Kidney epithelial cell (primary cell): ENCODE results near the gene SMAD7. TPM values are rescaled to one million over a fixed set of nuclear protein-coding genes. Genes with fewer than 3 reads are reported as not detected.

Source experiments
- DNase-seq: peaks from one replicate; pipeline ENCODE4 v3.0.0-alpha.2; 2010; ENCODE audit warnings: low read depth
- H3K27me3 ChIP-seq: 2 replicates; pipeline ENCODE4 v1.6.0; 2011; ENCODE audit warnings: low read length; ENCODE audit not compliant: control insufficient read depth, insufficient read depth
- H3K36me3 ChIP-seq: 2 replicates; pipeline ENCODE4 v1.5.1; 2011; ENCODE audit warnings: low read length; ENCODE audit not compliant: control insufficient read depth, insufficient read depth
- H3K4me3 ChIP-seq: 2 replicates; pipeline ENCODE4 v1.5.1; 2011; ENCODE audit warnings: low read depth, mild to moderate bottlenecking, control low read depth, low read length
- CTCF ChIP-seq: IDR thresholded peaks from 2 replicates; pipeline ENCODE4 v1.5.1; 2011; ENCODE audit warnings: mild to moderate bottlenecking, moderate library complexity, low read length, control low read depth, inconsistent platforms; ENCODE audit not compliant: insufficient read depth, poor library complexity, severe bottlenecking
- total RNA-seq: library from RNA; depleted of rRNA; stranded (reverse); fragments of >200 nt; gene quantifications from 2 replicates; pipeline ENCODE4 v1.2.3, GENCODE V29; 2015

Gene SMAD7
- total RNA-seq, 1 donor from 2014 or later: 54.3 TPM

GRCh38 chr18:48944634-48945033 is 6.1 kb downstream of the SMAD7 start:
- no peak for TF ChIP-seq CTCF
- DNase-seq: no peak
- no peaks in the 10 kb centered on the region for H3K27me3 ChIP-seq
- H3K4me3 ChIP-seq: peak overlapping the region; percentile 11
- H3K36me3 ChIP-seq: peaks cover 3% of the 10 kb centered on the region

GRCh38 chr18:48943736-48944527 is 6.8 kb downstream of the SMAD7 start:
- Histone ChIP-seq H3K27me3 (no peaks in the 10 kb centered on the region), H3K36me3 (peaks cover 2% of the 10 kb centered on the region), H3K4me3 (peak overlapping the region; percentile 11)
- TF ChIP-seq CTCF: no peak
- DNase-seq: no peak

- Histone ChIP-seq H3K27me3 (no peaks in the 10 kb centered on the region), H3K4me3 (peak overlapping the region; percentile 1), H3K36me3 (peaks cover 5% of the 10 kb centered on the region)
- no peak for DNase-seq
- TF ChIP-seq CTCF: no peak
These were observed 7.4 kb downstream of the SMAD7 start for GRCh38 chr18:48943333-48943732.

GRCh38 chr18:48942554-48943261 is 8.1 kb downstream of the SMAD7 start:
- H3K36me3 ChIP-seq: peaks cover 6% of the 10 kb centered on the region
- peak; percentile 99 for DNase-seq
- peak overlapping the region; percentile 42 for H3K4me3 ChIP-seq
- no peaks in the 10 kb centered on the region for H3K27me3 ChIP-seq
- no peak for TF ChIP-seq CTCF

- no peak for TF ChIP-seq CTCF
- Histone ChIP-seq H3K4me3 (peak overlapping the region; percentile 42), H3K27me3 (no peaks in the 10 kb centered on the region), H3K36me3 (peaks cover 8% of the 10 kb centered on the region)
- no peak for DNase-seq
These were observed 8.7 kb downstream of the SMAD7 start for GRCh38 chr18:48942086-48942485.
